ENCODE data around the gene CDC42. TPM values are rescaled to one million over a fixed set of nuclear protein-coding genes. Genes with fewer than 3 reads are reported as not detected.
"Not testable (repeated sequence)": the region's sequence is repeated elsewhere in the genome, so short reads cannot be mapped to it uniquely, and the experiment has no call there.

The CDC42 gene
- total RNA-seq, 1 donor from 2014 or later = 216 TPM

DNA sequence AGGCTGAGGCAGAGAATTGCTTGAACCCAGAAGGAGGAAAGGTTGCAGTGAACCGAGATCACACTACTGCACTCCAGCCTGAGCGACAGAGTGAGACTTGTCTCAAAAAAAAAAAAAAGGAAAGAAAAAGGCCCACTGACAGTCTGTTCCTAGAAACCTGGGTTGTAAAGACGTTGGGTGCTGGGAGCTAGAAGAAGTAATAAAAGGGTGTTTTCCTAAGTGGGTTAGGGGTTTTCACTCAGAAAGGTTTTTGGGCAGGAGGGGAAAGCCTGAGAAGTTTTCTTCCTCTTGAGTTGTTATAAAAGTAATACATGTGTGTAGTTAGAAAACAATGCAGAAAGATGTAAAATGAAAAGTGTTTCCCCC is 25.6 kb upstream of the CDC42 start:
- Mint-ChIP-seq H3K27ac (ENCODE audit: unreplicated experiment) (no peak overlapping the region), H3K36me3 (ENCODE audit: unreplicated experiment) (no peaks in the 10 kb centered on the region), H3K4me1 (ENCODE audit: unreplicated experiment) (peaks cover 28% of the 10 kb centered on the region), H3K9me3 (ENCODE audit: unreplicated experiment) (no peaks in the 10 kb centered on the region), H3K27me3 (ENCODE audit: unreplicated experiment) (no peaks in the 10 kb centered on the region), H3K4me3 (ENCODE audit: unreplicated experiment) (peak overlapping the region; percentile 38)
- DNase-seq (ENCODE audit: extremely low spot score, unreplicated experiment) = no peak
- TF ChIP-seq, protein P1, sequence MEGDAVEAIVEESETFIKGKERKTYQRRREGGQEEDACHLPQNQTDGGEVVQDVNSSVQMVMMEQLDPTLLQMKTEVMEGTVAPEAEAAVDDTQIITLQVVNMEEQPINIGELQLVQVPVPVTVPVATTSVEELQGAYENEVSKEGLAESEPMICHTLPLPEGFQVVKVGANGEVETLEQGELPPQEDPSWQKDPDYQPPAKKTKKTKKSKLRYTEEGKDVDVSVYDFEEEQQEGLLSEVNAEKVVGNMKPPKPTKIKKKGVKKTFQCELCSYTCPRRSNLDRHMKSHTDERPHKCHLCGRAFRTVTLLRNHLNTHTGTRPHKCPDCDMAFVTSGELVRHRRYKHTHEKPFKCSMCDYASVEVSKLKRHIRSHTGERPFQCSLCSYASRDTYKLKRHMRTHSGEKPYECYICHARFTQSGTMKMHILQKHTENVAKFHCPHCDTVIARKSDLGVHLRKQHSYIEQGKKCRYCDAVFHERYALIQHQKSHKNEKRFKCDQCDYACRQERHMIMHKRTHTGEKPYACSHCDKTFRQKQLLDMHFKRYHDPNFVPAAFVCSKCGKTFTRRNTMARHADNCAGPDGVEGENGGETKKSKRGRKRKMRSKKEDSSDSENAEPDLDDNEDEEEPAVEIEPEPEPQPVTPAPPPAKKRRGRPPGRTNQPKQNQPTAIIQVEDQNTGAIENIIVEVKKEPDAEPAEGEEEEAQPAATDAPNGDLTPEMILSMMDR (IDR thresholded peaks at IDR 0.05) = no peak

DNA sequence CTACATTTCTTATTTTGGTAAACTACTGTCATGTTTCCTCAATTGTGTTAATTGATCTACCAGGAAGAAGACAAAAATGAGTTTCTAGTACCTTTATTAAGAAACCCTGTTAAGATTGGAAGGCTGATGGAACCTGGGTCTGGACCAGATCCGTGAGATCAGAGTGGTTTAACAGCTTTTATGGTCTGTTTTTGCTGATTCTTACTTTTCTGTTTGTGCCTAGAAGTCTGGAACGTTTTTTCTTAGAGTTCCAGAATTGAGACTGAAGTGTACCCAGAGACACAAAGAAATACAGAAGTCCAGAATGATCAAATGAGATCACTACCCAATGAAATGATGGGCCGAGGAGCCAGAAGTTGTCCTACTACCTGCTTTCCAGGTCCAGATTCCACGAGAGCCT is 22.5 kb upstream of the CDC42 start:
- Mint-ChIP-seq H3K27ac (ENCODE audit: unreplicated experiment) (no peak overlapping the region), H3K4me3 (ENCODE audit: unreplicated experiment) (no peak overlapping the region), H3K27me3 (ENCODE audit: unreplicated experiment) (no peaks in the 10 kb centered on the region), H3K36me3 (ENCODE audit: unreplicated experiment) (no peaks in the 10 kb centered on the region), H3K9me3 (ENCODE audit: unreplicated experiment) (no peaks in the 10 kb centered on the region), H3K4me1 (ENCODE audit: unreplicated experiment) (peaks cover 12% of the 10 kb centered on the region)
- TF ChIP-seq, protein P1 (IDR thresholded peaks at IDR 0.05) = no peak
- no peak for DNase-seq (ENCODE audit: extremely low spot score, unreplicated experiment)

DNA sequence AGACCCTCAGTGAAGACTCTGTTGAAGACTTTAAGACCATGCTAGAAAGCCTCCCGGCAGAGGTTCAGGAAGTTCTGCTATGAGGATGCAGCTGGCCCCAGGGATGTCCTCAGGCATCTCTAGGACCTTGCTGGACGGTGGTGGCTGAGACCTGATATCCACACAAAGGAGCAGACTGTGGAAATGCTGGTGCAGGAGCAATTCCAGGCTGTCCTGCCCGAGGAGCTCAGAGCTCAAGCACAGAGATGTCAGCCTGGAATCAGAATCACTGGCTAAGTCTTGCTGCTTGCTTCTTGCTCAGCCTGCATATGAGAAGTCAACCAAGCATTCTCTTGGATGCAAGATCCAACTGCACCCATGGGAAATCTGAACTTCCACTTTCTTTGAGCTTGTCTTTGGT is 22.0 kb upstream of the CDC42 start:
- H3K9me3 Mint-ChIP-seq (ENCODE audit: unreplicated experiment) = no peaks in the 10 kb centered on the region
- TF ChIP-seq, protein P1 (IDR thresholded peaks at IDR 0.05) = no peak
- no peak overlapping the region for H3K4me3 Mint-ChIP-seq (ENCODE audit: unreplicated experiment)
- no peaks in the 10 kb centered on the region for H3K36me3 Mint-ChIP-seq (ENCODE audit: unreplicated experiment)
- peaks cover 11% of the 10 kb centered on the region for H3K4me1 Mint-ChIP-seq (ENCODE audit: unreplicated experiment)
- no peak overlapping the region for H3K27ac Mint-ChIP-seq (ENCODE audit: unreplicated experiment)
- no peak for DNase-seq (ENCODE audit: extremely low spot score, unreplicated experiment)
- no peaks in the 10 kb centered on the region for H3K27me3 Mint-ChIP-seq (ENCODE audit: unreplicated experiment)

DNA sequence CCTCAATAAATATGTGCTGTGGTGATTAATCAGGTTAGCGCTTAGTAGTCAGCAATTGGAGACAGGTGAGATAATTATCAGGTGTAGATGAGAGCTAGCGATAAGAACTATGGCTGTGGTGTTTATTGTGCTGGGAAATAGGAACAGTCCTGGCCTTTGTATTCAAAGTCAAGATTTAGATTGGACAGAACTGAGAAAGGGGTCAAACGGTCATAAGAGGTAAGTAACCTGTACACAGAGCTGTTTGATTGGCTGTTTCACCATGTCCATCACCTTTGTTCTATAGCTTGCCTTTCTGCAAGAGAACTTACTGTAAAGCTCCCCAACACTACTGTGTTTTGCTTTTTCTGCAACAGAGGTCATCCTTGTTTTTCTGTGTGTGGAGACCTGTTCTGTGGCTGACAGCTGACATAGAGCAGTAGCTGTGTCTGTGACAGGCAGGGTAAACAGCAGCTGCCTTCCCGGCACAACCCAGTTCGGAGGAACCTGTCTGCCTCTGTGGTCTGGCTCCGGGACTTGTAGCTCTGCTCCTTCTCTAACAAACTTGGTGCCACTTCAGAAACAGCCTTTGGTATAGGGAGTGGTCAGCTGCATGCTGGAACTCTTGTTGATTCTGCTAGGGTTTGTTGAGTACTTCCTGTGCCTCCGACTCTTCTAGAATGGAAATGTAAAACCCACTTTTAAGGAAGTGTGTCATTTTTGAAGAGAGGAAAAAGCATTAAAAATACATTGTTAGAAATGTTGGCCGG is 21.1 kb upstream of the CDC42 start:
- Mint-ChIP-seq H3K4me1 (ENCODE audit: unreplicated experiment) (peaks cover 4% of the 10 kb centered on the region), H3K27ac (ENCODE audit: unreplicated experiment) (no peak overlapping the region), H3K36me3 (ENCODE audit: unreplicated experiment) (no peaks in the 10 kb centered on the region), H3K4me3 (ENCODE audit: unreplicated experiment) (no peak overlapping the region), H3K27me3 (ENCODE audit: unreplicated experiment) (no peaks in the 10 kb centered on the region), H3K9me3 (ENCODE audit: unreplicated experiment) (no peaks in the 10 kb centered on the region)
- DNase-seq (ENCODE audit: extremely low spot score, unreplicated experiment) = no peak
- TF ChIP-seq, protein P1 (IDR thresholded peaks at IDR 0.05) = no peak

DNA sequence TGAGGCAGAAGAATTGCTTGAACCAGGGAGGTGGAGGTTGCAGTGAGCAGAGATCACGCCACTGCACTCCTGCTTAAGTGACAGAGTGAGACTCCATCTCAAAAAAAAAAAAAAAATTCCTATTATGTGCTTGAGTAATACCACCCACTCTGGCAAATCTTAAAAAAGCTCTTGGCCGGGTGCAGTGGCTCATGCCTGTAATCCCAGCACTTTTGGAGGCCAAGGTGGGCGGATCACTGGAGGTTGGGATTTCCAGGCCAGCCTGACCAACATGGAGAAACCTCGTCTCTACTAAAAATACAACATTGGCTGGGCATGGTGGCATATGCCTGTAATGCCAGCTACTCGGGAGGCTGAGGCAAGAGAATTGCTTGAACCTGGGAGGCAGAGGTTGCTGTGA is 17.7 kb upstream of the CDC42 start:
- not testable (repeated sequence) for H3K27me3 Mint-ChIP-seq (ENCODE audit: unreplicated experiment); H3K27ac Mint-ChIP-seq (ENCODE audit: unreplicated experiment); H3K9me3 Mint-ChIP-seq (ENCODE audit: unreplicated experiment); H3K4me3 Mint-ChIP-seq (ENCODE audit: unreplicated experiment); DNase-seq (ENCODE audit: extremely low spot score, unreplicated experiment); H3K36me3 Mint-ChIP-seq (ENCODE audit: unreplicated experiment); H3K4me1 Mint-ChIP-seq (ENCODE audit: unreplicated experiment)
